Mucosa of descending colon (tissue), 3 donors: ENCODE data around the gene BSDC1. TPM values are rescaled to one million over a fixed set of nuclear protein-coding genes. Genes with fewer than 3 reads are reported as not detected.

Source experiments
- ATAC-seq: fragments of 200-7000 bp; cut with Tn5 transposase; one replicate; pipeline ENCODE4 v1.9.1; 2020; ENCODE audit warnings: mild to moderate bottlenecking, moderate library complexity
- DNase-seq, 3 donors: peaks; one replicate each; pipeline ENCODE4 v3.0.0-alpha.2; 2020
- H3K36me3 ChIP-seq: fragments of 200-600 bp; one replicate; pipeline ENCODE4 v1.8.0; 2021; ENCODE audit warnings: low read depth, mild to moderate bottlenecking
- H3K4me1 ChIP-seq: fragments of 200-600 bp; one replicate; pipeline ENCODE4 v1.8.0; 2021; ENCODE audit warnings: low read depth, mild to moderate bottlenecking
- H3K4me3 ChIP-seq: fragments of 200-600 bp; one replicate; pipeline ENCODE4 v1.8.0; 2021; ENCODE audit warnings: mild to moderate bottlenecking
- H3K9me3 ChIP-seq: fragments of 200-600 bp; one replicate; pipeline ENCODE4 v1.8.0; 2021; ENCODE audit warnings: mild to moderate bottlenecking
- CTCF ChIP-seq: fragments of 200-600 bp; IDR thresholded peaks from one replicate; pipeline ENCODE4 v1.8.0; 2022; ENCODE audit warnings: antibody characterized with exemption, mild to moderate bottlenecking
- intact Hi-C, 2 donors: fragments of 100-400 bp; cut with DNase I in 1 of 2; cut with micrococcal nuclease in 1 of 2; formaldehyde crosslinking; loops; one replicate each; pipeline versions ENCODE4 v1.11.0 to v1.11.1; 2022; cut with DNase I, micrococcal nuclease
- total RNA-seq, 3 donors: library from RNA; stranded (reverse); fragmentation: NEBNext Ultra II Directional in 2 of 3; extraction: Animal tissue kit (Norgen Biotek cat#: 25700) in 2 of 3; gene quantifications; one replicate each; pipeline versions ENCODE4 v1.2.1 to v1.2.4, GENCODE V29; 2021 to 2023
- donor health status: DM: no; HTN: no; CAD: no; lungs with moderate emphysema.
- donor health status: DM: no; HTN: no; CAD: no.
- donor health status: DM: no; HTN: yes; CAD: no.

The BSDC1 gene
- total RNA-seq, 3 donors from 2014 or later = 72.1 to 89.9 (median 73.1) TPM

GRCh38 chr1:32339363-32339978 lies 54.8 kb downstream of the BSDC1 start:
- ATAC-seq = no peak
- H3K36me3 ChIP-seq = no peaks in the 10 kb centered on the region
- TF ChIP-seq CTCF = no peak
- H3K9me3 ChIP-seq = no peaks in the 10 kb centered on the region
- H3K4me3 ChIP-seq = no peak overlapping the region
- intact Hi-C loops = no loop called here
- peak in 1 of 3 donors; percentile 33 for DNase-seq
- peaks cover 17% of the 10 kb centered on the region for H3K4me1 ChIP-seq

- TF ChIP-seq CTCF = no peak
- H3K4me3 ChIP-seq = no peak overlapping the region
- ATAC-seq (peak; percentile 30), DNase-seq (peak; percentile 50 to 60 (median 52))
- H3K9me3 ChIP-seq = no peaks in the 10 kb centered on the region
- H3K36me3 ChIP-seq = no peaks in the 10 kb centered on the region
- H3K4me1 ChIP-seq = peaks cover 21% of the 10 kb centered on the region
- intact Hi-C loops = no loop called here
Observed at GRCh38 chr1:32338637-32339145, 55.5 kb downstream of the BSDC1 start.

GRCh38 chr1:32337855-32338636 lies 56.2 kb downstream of the BSDC1 start:
- Histone ChIP-seq H3K4me3 (no peak overlapping the region), H3K9me3 (no peaks in the 10 kb centered on the region), H3K4me1 (peaks cover 25% of the 10 kb centered on the region), H3K36me3 (no peaks in the 10 kb centered on the region)
- no peak for TF ChIP-seq CTCF
- intact Hi-C loops = no loop called here
- DNase-seq (peak; percentile 49 to 76 (median 66)), ATAC-seq (peak; percentile 63)

GRCh38 chr1:32336963-32337675 lies 57.1 kb downstream of the BSDC1 start:
- no peak overlapping the region for H3K4me3 ChIP-seq
- H3K9me3 ChIP-seq = no peaks in the 10 kb centered on the region
- no peak for TF ChIP-seq CTCF
- ATAC-seq (peak; percentile 2), DNase-seq (peak in 2 of 3 donors; percentile 54 to 80)
- no peaks in the 10 kb centered on the region for H3K36me3 ChIP-seq
- intact Hi-C loops = no loop called here
- peaks cover 34% of the 10 kb centered on the region for H3K4me1 ChIP-seq

GRCh38 chr1:32336591-32336932 lies 57.7 kb downstream of the BSDC1 start:
- H3K36me3 ChIP-seq = no peaks in the 10 kb centered on the region
- ATAC-seq (no peak), DNase-seq (no peak)
- no peaks in the 10 kb centered on the region for H3K9me3 ChIP-seq
- H3K4me3 ChIP-seq = no peak overlapping the region
- no peak for TF ChIP-seq CTCF
- peaks cover 36% of the 10 kb centered on the region for H3K4me1 ChIP-seq
- intact Hi-C loops = no loop called here
